Testis (tissue), 3 donors: Measurements from ENCODE around the gene ANKRD34C. TPM values are rescaled to one million over a fixed set of nuclear protein-coding genes. Genes with fewer than 3 reads are reported as not detected.

Source experiments
- DNase-seq: peaks from one replicate; pipeline ENCODE4 v3.0.0-alpha.2; 2019
- H3K27ac ChIP-seq, 2 donors: fragments of 200-600 bp; sonication (generic); one replicate each; pipeline ENCODE4 v1.5.1; 2019
- H3K27me3 ChIP-seq: fragments of 200-600 bp; sonication (generic); one replicate; pipeline ENCODE4 v1.5.1; 2019
- H3K36me3 ChIP-seq: fragments of 200-600 bp; sonication (generic); one replicate; pipeline ENCODE4 v1.5.1; 2017; ENCODE audit warnings: low read depth; ENCODE audit errors: missing control alignments
- H3K4me1 ChIP-seq: fragments of 200-600 bp; sonication (generic); one replicate; pipeline ENCODE4 v1.5.1; 2019
- H3K4me3 ChIP-seq, 2 donors: fragments of 200-600 bp; sonication (generic); one replicate each; pipeline ENCODE4 v1.5.1; 2017 to 2019
- H3K9me3 ChIP-seq: fragments of 200-600 bp; sonication (generic); one replicate; pipeline ENCODE4 v1.5.1; 2017
- POLR2A ChIP-seq: fragments of 450-650 bp; IDR thresholded peaks from one replicate; pipeline ENCODE4 v1.6.1; 2017; ENCODE audit warnings: antibody characterized with exemption, mild to moderate bottlenecking, moderate library complexity
- WGBS, 2 donors: methylation state at CpG; one replicate each; pipeline ENCODE4 v1.1.5; 2018; 5-methylcytosine and 5-hydroxymethylcytosine counted together
- intact Hi-C: fragments of 100-400 bp; cut with DNase I; formaldehyde crosslinking; loops from one replicate; pipeline ENCODE4 v1.15.1; 2023; ENCODE audit warnings: low total_unique reads
- polyA plus RNA-seq: library from polyadenylated mRNA; stranded (reverse); fragments of 350-450 nt; fragmentation: Illumina TruSeq; extraction: RNeasy Lipid Tissue Mini Kit (QIAGEN cat#74804); gene quantifications from one replicate; pipeline ENCODE4 v1.2.3, GENCODE V29; 2014; ENCODE audit warnings: low read depth, low replicate concordance; ENCODE audit not compliant: insufficient read depth
- total RNA-seq, 2 donors: library from RNA; depleted of rRNA; stranded (reverse); fragments of >200 nt; gene quantifications; one replicate each; pipeline ENCODE4 v1.2.3, GENCODE V29; 2016
- TF ChIP-seq, protein P1 (sequence below), 3 experiments: fragments of 450-650 bp in 2 of 3; fragments of 200-600 bp in 1 of 3; sonication (generic) in 1 of 3; IDR thresholded peaks; one replicate each; pipeline ENCODE4 v1.5.1; 2016 to 2019; ENCODE audit warnings: antibody characterized with exemption in 3 of 3, mild to moderate bottlenecking in 2 of 3, moderate library complexity in 1 of 3

Gene ANKRD34C
- total and polyA plus RNA-seq, 3 donors from 2014 or later, result 0.08 to 0.12 (median 0.12) TPM

DNA sequence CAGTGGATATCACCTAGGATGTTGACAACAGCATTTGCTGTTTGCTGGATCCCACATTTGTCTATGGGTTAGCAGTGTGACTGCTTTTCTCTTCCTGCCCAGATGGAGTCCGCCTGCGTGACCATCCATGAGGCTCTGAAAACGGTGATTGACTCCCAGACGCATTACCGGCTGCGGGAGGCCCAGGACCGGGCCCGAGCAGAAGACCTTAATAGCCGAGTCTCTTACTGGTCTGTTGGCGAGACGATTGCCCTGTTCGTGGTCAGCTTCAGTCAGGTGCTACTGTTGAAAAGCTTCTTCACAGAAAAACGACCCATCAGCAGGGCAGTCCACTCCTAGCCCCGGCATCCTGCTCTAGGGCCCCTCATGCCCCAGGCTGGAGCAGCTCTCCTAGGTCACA lies 39.4 kb downstream of the ANKRD34C start:
- Histone ChIP-seq H3K9me3 (no peaks in the 10 kb centered on the region), H3K27me3 (no peaks in the 10 kb centered on the region), H3K4me1 (no peaks in the 10 kb centered on the region), H3K27ac (no peak overlapping the region), H3K36me3 (no peaks in the 10 kb centered on the region), H3K4me3 (no peak overlapping the region)
- DNase-seq, result no peak
- intact Hi-C loops, result loop anchor here (5.0 kb wide), 1 partner anchor 505 kb away; no protein-coding TSS in a partner anchor
- TF ChIP-seq, protein P1, sequence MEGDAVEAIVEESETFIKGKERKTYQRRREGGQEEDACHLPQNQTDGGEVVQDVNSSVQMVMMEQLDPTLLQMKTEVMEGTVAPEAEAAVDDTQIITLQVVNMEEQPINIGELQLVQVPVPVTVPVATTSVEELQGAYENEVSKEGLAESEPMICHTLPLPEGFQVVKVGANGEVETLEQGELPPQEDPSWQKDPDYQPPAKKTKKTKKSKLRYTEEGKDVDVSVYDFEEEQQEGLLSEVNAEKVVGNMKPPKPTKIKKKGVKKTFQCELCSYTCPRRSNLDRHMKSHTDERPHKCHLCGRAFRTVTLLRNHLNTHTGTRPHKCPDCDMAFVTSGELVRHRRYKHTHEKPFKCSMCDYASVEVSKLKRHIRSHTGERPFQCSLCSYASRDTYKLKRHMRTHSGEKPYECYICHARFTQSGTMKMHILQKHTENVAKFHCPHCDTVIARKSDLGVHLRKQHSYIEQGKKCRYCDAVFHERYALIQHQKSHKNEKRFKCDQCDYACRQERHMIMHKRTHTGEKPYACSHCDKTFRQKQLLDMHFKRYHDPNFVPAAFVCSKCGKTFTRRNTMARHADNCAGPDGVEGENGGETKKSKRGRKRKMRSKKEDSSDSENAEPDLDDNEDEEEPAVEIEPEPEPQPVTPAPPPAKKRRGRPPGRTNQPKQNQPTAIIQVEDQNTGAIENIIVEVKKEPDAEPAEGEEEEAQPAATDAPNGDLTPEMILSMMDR (IDR thresholded peaks at IDR 0.05), result no peak
- TF ChIP-seq POLR2A, result no peak
- WGBS, 2 donors, result 93 to 100% methylated on average over 2 to 14 of the region's 14 CpGs

DNA sequence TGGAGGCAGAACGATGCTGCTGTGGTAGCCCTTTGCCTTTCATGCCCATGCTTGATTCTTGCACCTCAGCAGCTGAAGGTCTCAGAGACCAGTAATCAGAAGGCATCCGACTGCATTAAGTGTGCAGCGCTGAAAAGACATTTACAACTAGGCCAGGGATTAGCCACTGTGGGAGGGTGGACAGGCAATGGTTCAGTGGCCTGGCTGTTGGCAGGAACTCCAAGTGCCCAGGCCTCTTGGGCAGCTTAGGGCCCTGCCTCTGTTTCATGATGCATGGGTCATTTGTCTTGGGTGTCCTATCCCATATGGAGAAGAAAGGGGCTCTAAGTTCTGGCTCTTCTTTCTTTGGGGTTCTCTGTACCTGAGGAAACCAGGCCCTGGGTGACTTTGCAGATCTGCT lies 39.8 kb downstream of the ANKRD34C start:
- no peak for DNase-seq
- intact Hi-C loops, result loop anchor here (5.0 kb wide), 1 partner anchor 505 kb away; no protein-coding TSS in a partner anchor
- Histone ChIP-seq H3K36me3 (no peaks in the 10 kb centered on the region), H3K4me3 (no peak overlapping the region), H3K4me1 (no peaks in the 10 kb centered on the region), H3K27me3 (no peaks in the 10 kb centered on the region), H3K27ac (no peak overlapping the region), H3K9me3 (no peaks in the 10 kb centered on the region)
- WGBS, 2 donors, result 83% methylated on average over 3 of the region's 3 CpGs; no CpG with 5 or more reads in 1 of the 2 donors
- TF ChIP-seq, protein P1 (IDR thresholded peaks at IDR 0.05), result no peak
- no peak for TF ChIP-seq POLR2A

DNA sequence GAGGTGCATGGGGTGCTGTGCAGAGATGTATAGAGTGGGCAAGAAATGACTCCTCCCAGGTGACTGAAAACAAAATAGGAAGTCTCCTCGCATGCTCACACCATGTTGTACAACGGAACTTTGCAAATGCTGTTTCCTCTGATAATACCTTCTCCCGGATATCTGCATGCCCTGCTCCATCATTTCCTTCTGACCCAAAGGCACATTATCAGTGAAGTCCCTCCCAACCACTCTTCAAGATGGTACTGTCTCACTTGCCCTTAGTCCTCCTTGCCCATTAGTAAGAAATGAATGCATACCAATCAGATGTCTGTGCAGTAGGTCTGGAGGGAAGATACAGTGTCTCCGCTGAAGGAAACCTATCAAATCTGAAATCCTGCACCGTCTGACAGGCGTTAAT lies 40.4 kb downstream of the ANKRD34C start:
- no peak for DNase-seq
- Histone ChIP-seq H3K4me3 (no peak overlapping the region), H3K36me3 (no peaks in the 10 kb centered on the region), H3K4me1 (no peaks in the 10 kb centered on the region), H3K27me3 (no peaks in the 10 kb centered on the region), H3K27ac (no peak overlapping the region), H3K9me3 (no peaks in the 10 kb centered on the region)
- 85 to 89% methylated on average over 6 of the region's 6 CpGs for WGBS, 2 donors
- no peak for TF ChIP-seq POLR2A
- TF ChIP-seq, protein P1 (IDR thresholded peaks at IDR 0.05), result no peak
- intact Hi-C loops, result loop anchor here (5.0 kb wide), 1 partner anchor 504 kb away; no protein-coding TSS in a partner anchor

DNA sequence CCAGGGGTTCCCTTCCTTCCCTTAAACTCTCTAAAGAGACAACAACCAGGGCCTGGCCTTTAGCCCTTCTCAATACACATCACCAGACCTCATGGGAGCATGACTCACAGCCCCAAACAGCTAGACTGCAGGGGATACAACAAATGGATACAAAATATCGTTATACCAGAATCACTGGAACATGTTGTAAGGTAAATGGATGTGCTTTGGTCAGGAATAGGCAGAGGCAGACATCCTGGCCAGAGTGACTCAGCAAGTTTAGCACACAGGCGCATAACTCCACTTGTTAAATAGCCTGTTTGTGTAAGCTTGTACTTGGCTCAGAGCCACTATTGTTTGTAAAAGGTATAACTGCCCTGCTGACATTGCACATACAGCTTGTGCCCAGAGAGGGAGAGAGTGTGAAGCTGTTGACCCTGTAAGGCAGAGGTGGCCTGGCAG lies 46.7 kb downstream of the ANKRD34C start:
- Histone ChIP-seq H3K4me1 (no peaks in the 10 kb centered on the region), H3K9me3 (no peaks in the 10 kb centered on the region), H3K36me3 (no peaks in the 10 kb centered on the region), H3K27me3 (no peaks in the 10 kb centered on the region), H3K4me3 (no peak overlapping the region), H3K27ac (no peak overlapping the region)
- 55 to 59% methylated on average over 2 of the region's 2 CpGs for WGBS, 2 donors
- intact Hi-C loops, result no loop called here
- no peak for TF ChIP-seq POLR2A
- TF ChIP-seq, protein P1 (IDR thresholded peaks at IDR 0.05), result no peak
- peak; percentile 53 for DNase-seq

Other genes starting within 250 kb of the ANKRD34C start
- 1 to 10 TPM; 2.6 to 3.1 TPM for gene RASGRF1, start 191.9 kb upstream of the ANKRD34C start, total RNA-seq
- 3.3 TPM for gene RASGRF1, start 191.9 kb upstream of the ANKRD34C start, polyA plus RNA-seq
- gene TMED3, start 28.4 kb downstream of the ANKRD34C start, total RNA-seq, result 100 to 1,000 TPM in 1 of 2 donors, 10 to 100 TPM in 1; 88.6 to 127 TPM
- 94.0 TPM for gene TMED3, start 28.4 kb downstream of the ANKRD34C start, polyA plus RNA-seq
- gene MINAR1, start 149.6 kb downstream of the ANKRD34C start, total RNA-seq, result 1 to 10 TPM in 1 of 2 donors, under 1 TPM in 1; 0.62 to 1.0 TPM
- gene MINAR1, start 149.6 kb downstream of the ANKRD34C start, polyA plus RNA-seq, result 0.82 TPM